GM21360 (cell line): ENCODE measurements around the gene MTR.

Experiments
- ATAC-seq: cut with Tn5 transposase; IDR thresholded peaks from one replicate; pipeline ENCODE4 v1.9.1; 2021; ENCODE audit warnings: mild to moderate bottlenecking, moderate library complexity; ENCODE audit not compliant: unreplicated experiment

MTR gene

DNA sequence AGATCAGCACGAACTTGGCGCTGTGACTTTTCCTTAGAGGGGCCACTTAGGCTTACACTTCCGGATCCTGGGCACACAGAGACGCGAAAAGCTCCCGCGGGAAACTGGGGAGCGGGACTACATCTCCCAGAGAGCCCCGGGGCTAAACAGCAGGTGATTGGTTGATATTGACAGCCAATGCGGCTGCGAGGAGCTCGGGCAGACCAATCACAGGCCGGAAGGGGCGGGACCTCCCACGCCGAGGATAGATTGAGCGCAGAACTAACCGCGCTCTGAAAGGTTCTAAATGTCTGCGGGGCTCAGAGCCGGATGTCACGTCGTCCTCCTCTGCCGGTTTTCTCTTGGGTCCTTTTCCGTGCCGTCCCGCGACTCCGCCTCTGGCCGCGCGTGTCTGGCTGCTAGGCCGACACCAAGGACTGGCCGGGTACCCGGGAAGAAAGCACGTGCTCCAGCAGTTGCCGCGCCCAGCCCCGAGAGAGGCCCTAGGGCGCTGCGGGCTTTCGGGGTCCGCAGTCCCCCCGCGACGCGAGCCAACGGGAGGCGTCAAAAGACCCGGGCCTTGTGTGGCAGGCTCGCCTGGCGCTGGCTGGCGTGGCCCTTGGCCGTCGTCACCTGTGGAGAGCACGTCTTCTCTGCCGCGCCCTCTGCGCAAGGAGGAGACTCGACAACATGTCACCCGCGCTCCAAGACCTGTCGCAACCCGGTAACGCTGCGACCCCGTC, at the start of gene MTR:
MTR (plus strand) TSS at position 258 of the 722 bp plus-strand sequence; CDS start at position 670, 412 bp downstream.
- peak; percentile 98 for ATAC-seq

- no peak for ATAC-seq
Measured at GRCh38 chr1:236746785-236747184, 48.3 kb upstream of the MTR start.

- no peak for ATAC-seq
Measured at GRCh38 chr1:236747311-236747985, 47.6 kb upstream of the MTR start.

DNA sequence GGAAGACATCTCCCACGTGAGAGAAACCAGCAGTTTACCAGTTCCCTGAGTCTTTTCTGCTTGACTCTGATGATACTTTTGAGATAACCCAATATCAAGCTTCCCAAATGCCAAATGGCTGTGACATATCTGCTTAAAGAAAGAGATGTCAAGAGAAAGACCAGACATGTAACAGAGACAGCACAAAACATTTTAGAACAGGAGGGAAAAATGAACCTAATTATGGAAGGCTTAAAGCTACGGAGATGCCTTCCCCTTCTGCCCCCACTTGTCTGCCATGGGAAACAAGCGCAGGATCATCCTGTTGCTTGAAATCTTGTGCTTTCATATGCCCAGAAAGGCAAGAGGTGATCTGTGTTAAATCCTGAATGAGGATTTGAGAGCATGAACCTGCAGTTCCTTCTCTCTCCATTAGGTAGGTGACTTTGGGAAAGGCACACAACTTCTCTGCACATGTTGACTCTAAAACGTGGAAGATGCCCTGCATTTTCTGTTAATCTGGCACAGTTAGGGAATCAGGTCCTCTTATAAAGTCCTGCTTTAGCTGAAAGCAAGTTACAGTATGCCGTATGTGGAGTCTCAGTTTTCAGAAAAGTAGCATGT, 46.7 kb upstream of the MTR start:
- no peak for ATAC-seq

- no peak for ATAC-seq
Measured at GRCh38 chr1:236750928-236751327, 44.2 kb upstream of the MTR start.

DNA sequence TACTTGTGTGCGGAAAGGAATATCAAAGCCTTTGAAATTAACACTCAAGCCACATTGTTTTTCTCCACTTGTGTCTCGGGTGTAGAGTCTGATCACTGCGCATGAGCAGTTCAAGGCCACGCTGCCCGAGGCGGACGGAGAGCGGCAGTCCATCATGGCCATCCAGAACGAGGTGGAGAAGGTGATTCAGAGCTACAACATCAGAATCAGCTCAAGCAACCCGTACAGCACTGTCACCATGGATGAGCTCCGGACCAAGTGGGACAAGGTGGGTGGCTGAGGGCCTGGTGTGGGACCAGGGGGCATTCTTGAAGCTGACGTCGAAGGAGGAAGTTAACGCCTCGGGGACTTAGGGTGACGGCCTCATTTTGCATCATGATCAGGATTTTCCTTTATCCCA, 43.7 kb upstream of the MTR start:
- no peak for ATAC-seq

DNA sequence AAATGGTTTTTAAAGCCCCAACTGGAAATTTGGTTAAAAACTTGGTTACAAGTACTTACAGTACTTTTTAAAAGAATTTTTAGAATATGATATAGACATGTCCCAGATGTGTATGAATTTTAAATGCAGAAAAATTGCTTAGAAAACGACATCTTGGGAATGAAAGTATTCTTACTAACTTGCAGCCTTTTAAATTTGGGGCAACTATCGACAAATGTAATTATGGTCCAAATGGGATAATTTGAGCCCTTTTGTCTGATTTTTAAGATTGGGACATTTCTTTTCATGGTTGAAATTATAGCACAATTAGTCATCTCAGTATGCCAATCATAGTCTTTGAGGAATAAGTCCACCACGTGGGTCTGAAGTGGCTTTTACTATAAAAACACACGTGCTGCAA, 43.2 kb upstream of the MTR start:
- ATAC-seq, result no peak

- no peak for ATAC-seq
Measured at GRCh38 chr1:236753516-236753915, 41.6 kb upstream of the MTR start.

- ATAC-seq, result no peak
Measured at GRCh38 chr1:236753964-236754363, 41.1 kb upstream of the MTR start.

- ATAC-seq, result no peak
Measured at GRCh38 chr1:236754525-236755210, 40.4 kb upstream of the MTR start.

GRCh38 chr1:236757640-236758039, 37.5 kb upstream of the MTR start:
- ATAC-seq, result no peak

DNA sequence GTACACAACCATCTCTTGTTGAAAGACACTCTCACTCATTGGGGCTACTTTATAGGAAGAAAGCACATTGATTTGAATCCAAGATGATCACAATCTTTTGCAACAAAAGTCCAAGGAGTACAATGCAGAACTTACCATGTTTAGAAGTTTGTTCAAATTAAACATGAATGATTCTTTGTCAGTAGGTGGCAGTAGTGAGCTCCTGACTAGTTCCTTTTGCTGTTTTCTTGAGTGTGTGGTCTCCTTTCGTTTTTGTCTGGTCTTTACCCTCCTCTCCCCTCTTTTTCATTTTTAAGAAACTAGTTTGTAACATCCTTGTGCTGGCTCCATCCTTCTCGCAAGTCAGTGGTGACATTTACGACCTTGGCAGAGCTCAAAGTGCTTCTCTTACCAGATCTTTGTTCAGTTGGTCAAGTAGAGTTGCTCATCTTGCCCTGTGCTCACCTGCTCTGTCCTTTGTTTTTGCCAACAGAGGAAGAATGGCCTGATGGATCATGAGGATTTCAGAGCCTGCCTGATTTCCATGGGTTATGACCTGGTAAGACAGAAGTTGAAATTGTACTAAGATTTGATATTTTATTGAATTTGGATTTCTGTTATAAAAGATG, 35.7 kb upstream of the MTR start:
- ATAC-seq, result peak; percentile 70

DNA sequence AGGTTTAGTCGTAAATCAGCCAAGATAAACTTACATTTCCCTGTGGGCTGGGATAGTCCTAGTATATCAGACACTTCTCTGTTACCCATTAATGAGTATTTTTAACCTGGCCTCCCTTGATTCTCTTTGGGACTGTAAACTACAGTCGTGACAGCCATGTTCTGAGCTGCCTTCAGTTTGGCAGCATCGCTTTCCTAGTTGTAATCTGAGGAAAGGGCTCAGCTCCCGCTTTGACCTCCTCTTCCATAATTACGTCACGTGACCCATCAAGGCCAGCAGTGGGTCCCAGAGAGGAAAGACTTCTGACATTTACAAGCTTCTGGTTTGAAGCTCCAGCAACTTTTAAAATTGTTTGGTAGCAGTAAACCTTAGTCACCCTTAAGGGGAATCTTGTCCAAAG, 34.6 kb upstream of the MTR start:
- no peak for ATAC-seq

DNA sequence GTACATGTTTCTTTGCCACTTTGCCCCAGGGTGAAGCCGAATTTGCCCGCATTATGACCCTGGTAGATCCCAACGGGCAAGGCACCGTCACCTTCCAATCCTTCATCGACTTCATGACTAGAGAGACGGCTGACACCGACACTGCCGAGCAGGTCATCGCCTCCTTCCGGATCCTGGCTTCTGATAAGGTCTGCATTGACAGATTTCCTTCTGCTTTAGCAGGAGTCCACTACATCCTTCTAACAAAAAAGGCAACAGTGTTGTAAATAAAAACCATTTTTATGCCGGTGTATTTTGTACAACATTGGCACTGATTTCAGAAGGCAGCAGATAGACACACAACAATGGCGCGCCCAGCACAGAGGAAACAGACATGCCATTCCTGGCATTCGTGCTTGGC, 34.1 kb upstream of the MTR start:
- ATAC-seq, result no peak

DNA sequence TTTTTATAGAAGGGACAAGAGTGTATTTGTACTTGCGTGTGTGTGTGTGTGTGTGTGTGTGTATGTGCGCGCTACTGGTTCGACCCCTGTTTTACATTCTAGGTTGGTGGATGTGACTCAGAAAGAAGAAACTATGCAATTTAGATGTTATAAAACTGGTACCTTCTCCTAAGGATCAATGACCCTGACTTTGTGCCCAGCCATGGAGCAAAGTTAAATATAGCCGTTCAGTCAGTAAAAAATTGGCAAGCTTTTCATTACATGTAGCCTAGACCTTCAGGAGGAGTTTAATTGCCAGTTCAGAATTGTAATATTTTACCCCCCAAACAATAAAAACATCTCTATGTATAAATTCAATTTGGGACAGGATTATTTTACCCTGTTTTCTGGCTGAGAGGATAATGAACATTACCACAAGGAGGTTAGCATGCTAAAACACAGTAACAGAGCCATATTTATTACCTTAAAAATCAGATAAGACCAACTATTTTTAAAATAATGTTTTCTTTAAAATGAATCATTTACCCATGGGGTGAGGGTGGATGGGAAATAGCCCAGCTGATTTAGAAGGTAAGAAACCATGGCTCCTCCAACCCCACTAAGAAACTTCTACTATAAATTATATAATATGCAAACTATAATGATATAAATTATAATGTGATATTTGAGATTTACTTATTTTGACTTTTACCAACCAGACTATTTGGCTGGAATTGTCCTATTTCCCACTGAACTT, 33.5 kb upstream of the MTR start:
- no peak for ATAC-seq

- no peak for ATAC-seq
Measured at GRCh38 chr1:236762410-236762809, 32.7 kb upstream of the MTR start.

- no peak for ATAC-seq
Measured at GRCh38 chr1:236765831-236766230, 29.3 kb upstream of the MTR start.

DNA sequence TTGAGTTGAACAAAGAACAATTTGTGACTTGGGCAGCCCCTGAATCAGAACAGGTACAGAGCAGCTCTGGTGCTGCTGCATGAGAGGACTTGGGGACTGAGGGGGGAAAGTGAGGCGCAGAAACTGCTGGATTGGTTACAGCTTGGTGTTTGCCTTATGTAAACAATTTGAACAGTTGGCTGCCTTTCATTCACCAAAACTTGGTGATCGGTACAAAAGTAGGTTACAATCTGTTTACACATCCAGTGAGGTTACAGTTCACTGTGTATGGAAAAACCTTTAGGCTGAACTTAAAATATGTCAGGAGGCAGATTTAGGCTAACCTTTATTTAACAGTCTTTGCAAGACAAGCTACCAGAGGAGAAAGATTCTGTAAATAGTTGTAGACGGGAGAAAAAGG, 28.6 kb upstream of the MTR start:
- ATAC-seq, result no peak

DNA sequence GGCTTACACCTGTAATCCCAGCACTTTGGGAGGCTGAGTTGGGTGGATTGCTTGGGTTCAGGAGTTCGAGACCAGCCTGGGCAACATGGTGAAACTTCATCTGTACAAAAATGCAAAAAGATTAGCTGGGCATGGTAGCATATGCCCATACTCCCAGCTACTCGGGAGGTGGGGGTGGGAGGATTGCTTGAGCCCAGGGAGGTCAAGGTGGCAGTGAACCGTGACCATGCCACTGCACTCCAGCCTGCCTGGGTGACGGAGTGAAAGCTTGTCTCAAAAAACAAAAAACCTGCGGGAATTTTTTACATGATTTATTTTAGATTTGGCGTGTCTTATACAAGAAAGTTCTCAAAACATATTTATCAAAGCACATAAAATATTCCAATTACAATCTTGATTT, 27.8 kb upstream of the MTR start:
- ATAC-seq, result no peak

DNA sequence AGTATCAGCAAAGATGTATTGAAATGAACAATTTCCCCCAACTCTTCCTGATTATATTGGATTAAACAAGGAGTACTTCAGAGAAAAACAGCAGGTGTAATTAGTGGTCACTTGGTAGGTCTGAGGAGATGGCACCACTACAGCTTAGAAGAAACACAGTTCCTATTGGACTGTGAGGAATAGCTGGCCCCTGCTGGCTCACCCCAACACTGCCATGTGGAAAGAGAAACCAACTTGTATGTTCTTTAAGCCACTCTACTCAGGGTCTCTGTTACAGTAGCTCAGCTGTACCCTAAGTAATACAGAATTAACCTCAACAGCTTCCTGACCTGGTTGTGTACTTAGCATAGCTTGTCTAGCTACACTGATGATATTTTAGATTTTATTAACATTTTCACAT, 26.5 kb upstream of the MTR start:
- no peak for ATAC-seq

DNA sequence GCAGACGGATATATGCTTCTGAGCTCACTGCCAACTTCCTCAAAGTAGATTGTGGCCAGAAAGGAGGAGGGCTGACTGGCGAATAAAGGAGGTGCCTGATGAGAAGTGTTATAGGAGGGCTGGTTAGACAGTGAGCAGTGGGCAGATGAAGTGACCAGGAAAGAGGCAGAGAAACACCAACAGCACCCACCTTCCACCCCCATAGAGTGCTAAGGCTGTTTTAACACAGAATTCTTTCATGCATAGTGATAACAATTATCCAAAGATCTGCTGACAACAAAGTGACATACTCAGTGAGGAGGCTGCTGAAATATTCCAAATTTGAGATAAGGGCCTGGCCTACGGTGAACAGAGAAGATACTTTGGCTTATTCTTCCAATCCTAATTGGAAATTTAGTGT, 21.2 kb upstream of the MTR start:
- no peak for ATAC-seq
